ENCODE data around the gene TEKTIP1. TPM values are rescaled to one million over a fixed set of nuclear protein-coding genes. Genes with fewer than 3 reads are reported as not detected.
"Not testable (repeated sequence)": the region's sequence is repeated elsewhere in the genome, so short reads cannot be mapped to it uniquely, and the experiment has no call there.

The TEKTIP1 gene
- total RNA-seq, 1 donor from 2014 or later: 0.35 TPM

DNA sequence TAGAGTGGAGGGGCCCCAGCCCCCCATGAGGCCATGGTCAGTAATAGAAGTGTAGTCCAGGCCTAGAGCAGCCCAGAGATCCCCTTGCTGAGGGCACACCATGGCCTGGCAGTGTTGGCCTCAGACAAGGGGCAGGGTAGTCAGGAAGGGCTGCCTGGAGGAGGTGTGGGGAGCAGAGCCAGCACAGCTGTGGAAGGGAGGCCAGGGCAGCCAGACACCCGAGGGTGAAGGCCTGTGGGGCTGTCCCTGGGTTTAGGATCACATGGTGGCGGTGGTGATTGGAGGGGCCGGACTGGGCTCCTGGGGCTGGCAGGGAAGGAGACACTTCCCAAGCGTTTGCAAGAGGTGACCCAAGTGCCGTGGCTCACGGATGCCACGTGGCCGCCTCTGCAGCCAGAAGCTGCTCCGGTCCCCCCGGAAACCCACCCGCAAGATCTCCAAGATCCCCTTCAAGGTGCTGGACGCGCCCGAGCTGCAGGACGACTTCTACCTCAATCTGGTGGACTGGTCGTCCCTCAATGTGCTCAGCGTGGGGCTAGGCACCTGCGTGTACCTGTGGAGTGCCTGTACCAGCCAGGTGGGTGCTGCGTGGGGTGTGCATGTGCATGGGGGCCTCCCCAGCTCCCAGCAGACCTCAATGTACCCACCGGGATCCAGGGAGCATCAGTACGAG is 11.6 kb upstream of the TEKTIP1 start:
- no peaks in the 10 kb centered on the region for H3K4me1 Mint-ChIP-seq (ENCODE audit: low read depth)
- DNase-seq (ENCODE audit: low spot score): no peak
- TF ChIP-seq, protein P1, sequence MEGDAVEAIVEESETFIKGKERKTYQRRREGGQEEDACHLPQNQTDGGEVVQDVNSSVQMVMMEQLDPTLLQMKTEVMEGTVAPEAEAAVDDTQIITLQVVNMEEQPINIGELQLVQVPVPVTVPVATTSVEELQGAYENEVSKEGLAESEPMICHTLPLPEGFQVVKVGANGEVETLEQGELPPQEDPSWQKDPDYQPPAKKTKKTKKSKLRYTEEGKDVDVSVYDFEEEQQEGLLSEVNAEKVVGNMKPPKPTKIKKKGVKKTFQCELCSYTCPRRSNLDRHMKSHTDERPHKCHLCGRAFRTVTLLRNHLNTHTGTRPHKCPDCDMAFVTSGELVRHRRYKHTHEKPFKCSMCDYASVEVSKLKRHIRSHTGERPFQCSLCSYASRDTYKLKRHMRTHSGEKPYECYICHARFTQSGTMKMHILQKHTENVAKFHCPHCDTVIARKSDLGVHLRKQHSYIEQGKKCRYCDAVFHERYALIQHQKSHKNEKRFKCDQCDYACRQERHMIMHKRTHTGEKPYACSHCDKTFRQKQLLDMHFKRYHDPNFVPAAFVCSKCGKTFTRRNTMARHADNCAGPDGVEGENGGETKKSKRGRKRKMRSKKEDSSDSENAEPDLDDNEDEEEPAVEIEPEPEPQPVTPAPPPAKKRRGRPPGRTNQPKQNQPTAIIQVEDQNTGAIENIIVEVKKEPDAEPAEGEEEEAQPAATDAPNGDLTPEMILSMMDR (IDR thresholded peaks at IDR 0.05): no peak
- H3K27ac Mint-ChIP-seq (ENCODE audit: unreplicated experiment): no peak overlapping the region
- H3K27me3 Mint-ChIP-seq (ENCODE audit: low read depth): no peaks in the 10 kb centered on the region
- H3K9me3 Mint-ChIP-seq (ENCODE audit: low read depth): no peaks in the 10 kb centered on the region
- H3K36me3 Mint-ChIP-seq (ENCODE audit: low read depth): peaks cover 14% of the 10 kb centered on the region
- H3K4me3 Mint-ChIP-seq (ENCODE audit: unreplicated experiment): no peak overlapping the region

DNA sequence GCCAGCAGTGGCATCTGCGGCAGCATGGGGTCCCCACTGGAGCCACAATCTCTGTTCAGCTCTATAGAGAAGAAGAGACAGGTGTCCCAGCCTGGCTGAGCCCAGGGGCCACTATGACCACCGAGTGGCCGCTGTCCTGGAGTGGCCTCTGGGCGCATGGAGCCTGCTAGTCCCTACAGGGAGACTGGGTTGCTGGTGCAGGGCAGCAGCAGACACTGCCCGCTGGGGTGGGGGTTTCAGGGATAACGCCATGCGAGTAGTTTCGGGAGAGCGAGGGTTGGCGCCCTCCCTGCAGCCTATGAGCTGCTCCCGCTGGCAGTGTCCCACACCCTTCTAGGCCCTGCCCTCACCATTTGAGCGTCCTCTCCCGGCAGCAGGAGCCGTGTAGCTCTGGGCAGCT is 10.9 kb upstream of the TEKTIP1 start:
- no peaks in the 10 kb centered on the region for H3K27me3 Mint-ChIP-seq (ENCODE audit: low read depth)
- TF ChIP-seq, protein P1 (IDR thresholded peaks at IDR 0.05): no peak
- no peak for DNase-seq (ENCODE audit: low spot score)
- no peak overlapping the region for H3K27ac Mint-ChIP-seq (ENCODE audit: unreplicated experiment)
- peaks cover 16% of the 10 kb centered on the region for H3K36me3 Mint-ChIP-seq (ENCODE audit: low read depth)
- no peaks in the 10 kb centered on the region for H3K4me1 Mint-ChIP-seq (ENCODE audit: low read depth)
- no peak overlapping the region for H3K4me3 Mint-ChIP-seq (ENCODE audit: unreplicated experiment)
- H3K9me3 Mint-ChIP-seq (ENCODE audit: low read depth): no peaks in the 10 kb centered on the region

DNA sequence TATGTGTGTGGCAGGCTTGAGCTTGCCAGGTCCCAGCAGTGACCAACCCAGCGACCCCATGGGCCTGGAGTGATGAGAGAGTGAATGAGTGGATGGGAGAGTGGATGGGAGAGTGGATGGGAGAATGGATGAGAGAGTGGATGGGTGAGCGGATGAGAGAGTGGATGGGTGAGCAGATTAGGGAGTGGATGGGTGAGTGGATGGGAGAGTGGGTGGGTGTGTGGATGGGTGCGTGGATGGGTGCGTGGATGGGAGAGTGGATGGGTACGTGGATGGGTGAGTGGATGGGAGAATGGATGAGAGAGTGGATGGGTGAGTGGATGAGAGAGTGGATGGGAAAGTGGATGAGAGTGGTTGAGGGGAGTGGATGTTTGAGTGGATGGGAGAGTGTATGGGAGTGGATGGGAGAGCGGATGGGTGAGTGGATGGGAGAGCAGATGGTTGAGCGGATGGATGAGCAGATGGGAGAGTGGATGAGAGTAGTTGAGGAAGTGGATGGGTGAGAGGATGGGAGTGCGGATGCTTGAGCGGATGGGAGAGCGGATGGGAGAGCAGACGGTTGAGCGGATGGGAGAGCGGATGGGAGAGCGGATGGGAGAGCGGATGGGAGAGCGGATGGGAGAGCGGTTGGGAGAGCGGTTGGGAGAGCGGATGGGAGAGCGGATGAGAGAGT is 10.3 kb upstream of the TEKTIP1 start:
- DNase-seq (ENCODE audit: low spot score): no peak
- no peaks in the 10 kb centered on the region for H3K4me1 Mint-ChIP-seq (ENCODE audit: low read depth)
- H3K27me3 Mint-ChIP-seq (ENCODE audit: low read depth): no peaks in the 10 kb centered on the region
- H3K4me3 Mint-ChIP-seq (ENCODE audit: unreplicated experiment): no peak overlapping the region
- H3K36me3 Mint-ChIP-seq (ENCODE audit: low read depth): peaks cover 18% of the 10 kb centered on the region
- no peaks in the 10 kb centered on the region for H3K9me3 Mint-ChIP-seq (ENCODE audit: low read depth)
- TF ChIP-seq, protein P1 (IDR thresholded peaks at IDR 0.05): no peak
- H3K27ac Mint-ChIP-seq (ENCODE audit: unreplicated experiment): no peak overlapping the region

DNA sequence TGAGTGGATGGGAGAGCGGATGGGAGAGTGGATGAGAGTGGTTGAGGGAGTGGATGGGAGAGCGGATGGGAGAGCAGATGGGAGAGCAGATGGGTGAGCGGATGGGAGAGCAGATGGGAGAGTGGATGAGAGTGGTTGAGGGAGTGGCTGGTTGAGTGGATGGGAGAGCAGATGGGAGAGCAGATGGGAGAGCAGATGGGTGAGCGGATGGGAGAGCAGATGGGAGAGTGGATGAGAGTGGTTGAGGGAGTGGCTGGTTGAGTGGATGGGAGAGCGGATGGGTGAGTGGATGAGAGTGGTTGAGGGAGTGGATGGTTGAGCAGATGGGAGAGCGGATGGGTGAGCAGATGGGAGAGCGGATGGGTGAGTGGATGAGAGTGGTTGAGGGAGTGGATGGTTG is 9.7 kb upstream of the TEKTIP1 start:
- not testable (repeated sequence) for H3K4me3 Mint-ChIP-seq (ENCODE audit: unreplicated experiment); H3K4me1 Mint-ChIP-seq (ENCODE audit: low read depth); DNase-seq (ENCODE audit: low spot score); H3K27ac Mint-ChIP-seq (ENCODE audit: unreplicated experiment); H3K27me3 Mint-ChIP-seq (ENCODE audit: low read depth); H3K9me3 Mint-ChIP-seq (ENCODE audit: low read depth)
- H3K36me3 Mint-ChIP-seq (ENCODE audit: low read depth): peaks cover 15% of the 10 kb centered on the region

DNA sequence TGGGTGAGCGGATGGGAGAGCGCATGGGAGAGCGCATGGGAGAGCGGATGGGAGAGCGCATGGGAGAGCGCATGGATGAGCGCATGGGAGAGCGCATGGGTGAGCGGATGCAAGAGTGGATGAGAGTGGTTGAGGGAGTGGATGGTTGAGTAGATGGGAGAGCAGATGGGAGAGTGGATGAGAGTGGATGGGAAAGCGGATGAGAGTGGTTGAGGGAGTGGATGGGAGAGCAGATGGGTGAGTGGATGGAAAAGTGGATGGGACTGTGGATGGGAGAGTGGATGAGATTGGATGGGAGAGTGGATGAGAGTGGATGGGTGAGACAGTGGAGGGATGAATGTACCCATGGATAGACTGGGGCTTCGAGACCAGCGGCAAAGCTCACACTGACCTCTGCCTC is 8.6 kb upstream of the TEKTIP1 start:
- DNase-seq (ENCODE audit: low spot score): no peak
- TF ChIP-seq, protein P1 (IDR thresholded peaks at IDR 0.05): no peak
- Mint-ChIP-seq H3K4me3 (ENCODE audit: unreplicated experiment) (no peak overlapping the region), H3K27me3 (ENCODE audit: low read depth) (no peaks in the 10 kb centered on the region), H3K36me3 (ENCODE audit: low read depth) (peaks cover 17% of the 10 kb centered on the region), H3K4me1 (ENCODE audit: low read depth) (no peaks in the 10 kb centered on the region), H3K27ac (ENCODE audit: unreplicated experiment) (no peak overlapping the region), H3K9me3 (ENCODE audit: low read depth) (no peaks in the 10 kb centered on the region)

DNA sequence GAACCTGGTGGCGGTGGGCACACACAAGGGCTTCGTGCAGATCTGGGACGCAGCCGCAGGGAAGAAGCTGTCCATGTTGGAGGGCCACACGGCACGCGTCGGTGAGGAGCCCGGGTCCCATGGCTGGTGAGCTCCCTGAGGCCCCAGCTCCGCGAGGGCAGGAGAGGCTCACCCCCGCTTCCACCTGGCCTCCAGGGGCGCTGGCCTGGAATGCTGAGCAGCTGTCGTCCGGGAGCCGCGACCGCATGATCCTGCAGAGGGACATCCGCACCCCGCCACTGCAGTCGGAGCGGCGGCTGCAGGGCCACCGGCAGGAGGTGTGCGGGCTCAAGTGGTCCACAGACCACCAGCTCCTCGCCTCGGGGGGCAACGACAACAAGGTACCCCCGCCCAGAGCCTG is 7.3 kb upstream of the TEKTIP1 start:
- no peak overlapping the region for H3K4me3 Mint-ChIP-seq (ENCODE audit: unreplicated experiment)
- TF ChIP-seq, protein P1 (IDR thresholded peaks at IDR 0.05): no peak
- no peak overlapping the region for H3K27ac Mint-ChIP-seq (ENCODE audit: unreplicated experiment)
- H3K4me1 Mint-ChIP-seq (ENCODE audit: low read depth): no peaks in the 10 kb centered on the region
- H3K9me3 Mint-ChIP-seq (ENCODE audit: low read depth): no peaks in the 10 kb centered on the region
- DNase-seq (ENCODE audit: low spot score): no peak
- peaks cover 17% of the 10 kb centered on the region for H3K36me3 Mint-ChIP-seq (ENCODE audit: low read depth)
- H3K27me3 Mint-ChIP-seq (ENCODE audit: low read depth): no peaks in the 10 kb centered on the region
